CD1c-positive myeloid dendritic cell (primary cell): ENCODE measurements around the gene CD163.
"Not testable (repeated sequence)": the region's sequence is repeated elsewhere in the genome, so short reads cannot be mapped to it uniquely, and the experiment has no call there.

Source experiments
- DNase-seq: peaks from one replicate; pipeline ENCODE4 v3.0.0-alpha.2; 2016; ENCODE audit errors: extremely low spot score

Gene CD163

GRCh38 chr12:7503686-7504415, at the start of gene CD163:
TSS of gene CD163 (minus strand) at chr12:7503777. CDS start at chr12:7503690, 87 bp downstream.
- DNase-seq: peak; percentile 94

DNA sequence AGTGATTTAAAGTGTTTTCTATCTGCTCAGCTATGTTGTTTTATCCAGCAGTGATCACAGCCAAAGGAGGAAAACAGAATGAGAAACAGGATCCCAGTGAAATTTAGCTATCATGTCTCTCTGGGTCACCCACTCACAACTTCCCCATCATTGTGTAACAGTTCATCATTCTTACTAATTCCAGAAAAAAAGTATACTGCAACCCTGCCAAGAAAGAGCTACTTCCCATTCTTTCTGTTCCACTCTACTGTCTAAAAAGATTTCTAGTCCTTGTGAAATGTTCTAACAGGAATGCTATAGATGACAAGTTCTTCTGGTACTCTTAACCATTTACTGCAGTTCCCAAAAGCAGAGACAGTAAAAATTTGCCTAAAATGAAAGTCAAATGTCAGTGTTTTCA, 39.2 kb upstream of the CD163 start:
- DNase-seq: peak; percentile 87

DNA sequence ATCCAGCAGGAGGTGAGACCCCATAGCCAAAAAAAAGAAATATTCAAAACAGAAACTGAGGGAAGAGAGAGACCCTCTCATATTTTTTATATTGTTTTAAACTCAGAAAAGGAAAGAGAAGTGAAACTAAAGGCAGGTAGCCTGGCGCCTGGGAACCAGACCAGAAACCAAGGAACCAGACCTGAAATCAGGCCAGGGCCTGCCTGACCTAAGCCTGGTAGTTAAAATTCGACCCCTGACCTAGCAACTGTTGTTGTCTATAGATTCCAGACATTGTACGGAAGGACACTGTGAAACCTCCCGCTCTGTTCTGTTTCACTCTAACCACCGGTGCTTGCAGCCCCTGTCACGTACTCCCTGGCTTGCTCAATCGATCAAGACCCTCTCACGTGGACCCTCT, 38.5 kb upstream of the CD163 start:
- DNase-seq: peak; percentile 12

DNA sequence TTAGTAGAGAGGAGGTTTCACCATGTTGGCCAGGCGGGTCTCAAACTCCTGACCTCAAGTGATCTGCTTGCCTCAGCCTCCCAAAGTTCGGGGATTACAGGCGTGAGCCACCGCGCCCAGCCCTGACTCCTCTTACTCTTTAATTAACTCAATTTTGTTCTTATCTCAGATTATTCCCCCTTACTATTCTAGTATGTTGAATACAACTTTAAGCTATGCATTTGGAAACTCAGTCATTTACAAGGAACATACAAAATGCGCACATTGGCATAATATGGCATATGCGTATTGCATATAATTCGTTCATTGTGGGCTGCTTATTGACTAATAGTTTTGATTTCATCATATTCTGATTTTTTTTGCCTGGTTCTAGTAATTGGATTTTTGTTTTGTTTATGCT, 10.8 kb upstream of the CD163 start:
- no peak for DNase-seq

DNA sequence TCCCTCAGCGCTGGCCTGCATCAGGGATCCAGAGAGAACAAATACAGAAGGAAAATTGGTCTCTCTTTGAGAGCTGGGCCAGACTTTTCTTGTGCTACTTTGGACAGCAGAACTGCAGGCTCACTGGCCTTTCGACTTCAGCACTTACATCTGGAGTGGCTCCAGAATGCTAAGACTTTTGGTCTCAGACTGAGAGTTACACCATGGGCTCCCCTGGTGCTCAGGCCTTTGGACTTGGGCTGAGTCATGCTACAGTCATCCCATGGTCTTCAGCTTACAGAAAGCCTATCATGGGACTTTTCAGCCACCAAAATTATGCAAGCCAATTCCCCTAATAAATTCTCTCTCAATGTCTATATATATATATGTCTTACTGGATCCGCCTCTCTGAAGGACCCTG, 9.0 kb upstream of the CD163 start:
- peak; percentile 50 for DNase-seq

DNA sequence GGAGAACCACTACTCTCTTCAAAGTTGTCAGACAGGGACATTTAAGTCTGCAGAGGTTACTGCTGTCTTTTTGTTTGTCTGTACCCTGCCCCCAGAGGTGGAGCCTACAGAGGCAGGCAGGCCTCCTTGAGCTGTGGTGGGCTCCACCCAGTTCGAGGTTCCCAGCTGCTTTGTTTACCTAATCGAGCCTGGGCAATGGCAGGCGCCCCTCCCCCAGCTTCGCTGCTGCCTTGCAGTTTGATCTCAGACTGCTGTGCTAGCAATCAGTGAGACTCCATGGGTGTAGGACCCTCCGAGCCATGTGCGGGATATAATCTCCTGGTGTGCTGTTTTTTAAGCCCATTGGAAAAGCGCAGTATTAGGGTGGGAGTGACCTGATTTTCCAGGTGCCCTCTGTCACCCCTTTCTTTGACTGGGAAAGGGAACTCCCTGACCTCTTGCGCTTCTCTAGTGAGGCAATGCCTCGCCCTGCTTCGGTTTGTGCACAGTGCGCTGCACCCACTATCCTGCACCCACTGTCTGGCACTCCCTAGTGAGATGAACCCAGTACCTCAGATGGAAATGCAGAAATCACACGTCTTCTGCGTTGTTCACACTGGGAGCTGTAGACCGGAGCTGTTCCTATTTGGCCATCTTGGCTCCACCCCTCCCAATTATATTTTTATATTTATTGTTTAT, 6.4 kb upstream of the CD163 start:
- not testable (repeated sequence) for DNase-seq

GRCh38 chr12:7502612-7503011, 965 bp downstream of the CD163 start:
- DNase-seq: no peak

GRCh38 chr12:7501031-7501588, 2.5 kb downstream of the CD163 start:
- DNase-seq: peak; percentile 35

GRCh38 chr12:7499636-7500035, 3.9 kb downstream of the CD163 start:
- DNase-seq: peak; percentile 16

DNA sequence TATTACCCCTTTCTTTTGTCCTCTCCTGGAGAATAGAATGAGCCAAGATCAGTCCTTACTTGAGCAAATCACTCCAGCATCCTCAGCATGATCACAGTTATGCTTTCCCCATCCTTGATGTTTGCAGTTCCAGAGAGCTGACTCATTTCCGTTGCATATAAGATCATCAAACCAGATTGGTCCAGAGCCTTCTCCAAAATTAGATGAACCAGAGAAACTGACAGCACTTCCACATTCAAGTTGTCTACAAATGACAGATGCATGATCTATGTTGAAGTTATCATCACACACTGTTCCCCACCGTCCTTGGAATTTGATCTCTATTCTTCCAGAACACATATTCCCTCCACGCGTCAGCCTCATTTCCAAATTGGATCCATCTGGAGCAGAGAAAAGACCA, 4.8 kb downstream of the CD163 start:
- peak; percentile 70 for DNase-seq

DNA sequence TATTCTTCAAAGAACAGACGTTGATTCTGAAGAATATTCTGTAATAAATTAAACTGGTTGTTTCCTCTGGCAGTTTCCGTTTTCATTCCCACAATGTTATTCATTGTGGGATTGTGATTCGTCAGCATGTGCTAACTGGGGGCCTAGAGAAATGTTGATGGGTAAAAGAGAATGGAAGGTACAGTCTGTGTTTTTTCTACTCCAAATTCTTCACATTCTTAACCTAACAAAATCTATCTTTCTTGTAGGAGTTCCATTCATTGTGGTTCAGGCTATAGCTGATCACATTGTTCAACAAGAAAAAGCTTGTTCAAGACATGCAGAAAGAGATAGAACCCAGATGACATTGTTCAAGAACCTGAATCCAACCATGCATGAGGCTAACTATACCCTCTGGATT, 5.9 kb downstream of the CD163 start:
- no peak for DNase-seq

DNA sequence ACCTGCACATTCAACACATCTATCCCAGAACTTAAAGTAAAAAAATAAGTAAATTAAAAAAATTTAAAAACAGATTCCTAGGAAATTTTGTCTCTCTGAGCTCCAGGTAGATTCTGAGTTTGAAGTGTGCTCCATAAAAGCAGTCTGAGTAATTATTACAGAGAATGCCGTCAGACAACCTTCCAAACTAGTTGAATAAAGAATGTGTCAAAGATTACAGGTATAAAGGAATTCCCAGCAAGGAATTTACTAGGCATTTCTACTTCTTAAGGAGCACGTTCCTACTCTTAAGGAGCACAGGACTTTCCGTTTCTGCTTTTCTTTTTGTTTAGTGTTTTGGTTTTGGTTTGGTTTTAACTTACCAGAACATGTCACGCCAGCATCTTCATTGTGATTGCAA, 7.1 kb downstream of the CD163 start:
- no peak for DNase-seq

DNA sequence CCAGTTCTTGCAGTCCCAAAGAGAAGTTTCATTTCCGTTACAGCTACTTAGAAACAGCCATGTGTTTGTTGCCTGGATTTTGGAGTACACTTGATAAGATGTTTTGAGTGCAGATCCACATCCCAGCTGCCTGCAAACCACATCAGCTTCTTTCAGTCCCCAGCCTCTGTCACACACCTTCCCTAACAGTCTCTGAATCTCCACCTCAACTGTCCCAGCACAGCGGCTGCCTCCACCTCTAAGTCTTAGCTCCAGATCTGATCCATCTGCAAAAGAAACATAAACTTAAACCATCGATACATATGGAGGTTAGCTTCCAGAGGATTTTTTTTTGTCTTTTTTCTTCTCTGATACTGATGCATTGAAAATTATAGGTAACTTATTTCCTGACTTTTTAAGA, 8.4 kb downstream of the CD163 start:
- DNase-seq: no peak

GRCh38 chr12:7493006-7493405, 10.6 kb downstream of the CD163 start:
- no peak for DNase-seq

- no peak for DNase-seq
Observed at GRCh38 chr12:7486512-7486911, 17.1 kb downstream of the CD163 start.

DNA sequence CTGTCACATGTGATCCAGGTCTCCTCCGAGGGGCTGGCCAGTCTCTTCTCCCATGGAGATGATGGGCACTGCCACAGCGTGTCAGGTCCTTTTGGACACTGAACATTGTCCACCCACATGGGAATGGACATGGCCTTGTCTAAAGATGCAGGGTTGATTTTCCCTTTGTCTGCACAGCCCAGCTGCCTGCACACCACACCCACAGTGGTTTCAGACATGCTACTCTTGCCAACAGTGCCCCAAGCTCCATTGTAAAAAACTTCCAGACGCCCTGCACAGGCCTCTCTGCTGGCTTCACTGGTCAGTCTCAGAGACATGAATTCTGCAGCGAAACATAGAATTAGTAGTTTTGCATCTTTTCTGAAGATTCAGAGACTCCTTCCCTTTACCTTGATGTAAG, 18.5 kb downstream of the CD163 start:
- no peak for DNase-seq

GRCh38 chr12:7483343-7483742, 20.2 kb downstream of the CD163 start:
- no peak for DNase-seq

DNA sequence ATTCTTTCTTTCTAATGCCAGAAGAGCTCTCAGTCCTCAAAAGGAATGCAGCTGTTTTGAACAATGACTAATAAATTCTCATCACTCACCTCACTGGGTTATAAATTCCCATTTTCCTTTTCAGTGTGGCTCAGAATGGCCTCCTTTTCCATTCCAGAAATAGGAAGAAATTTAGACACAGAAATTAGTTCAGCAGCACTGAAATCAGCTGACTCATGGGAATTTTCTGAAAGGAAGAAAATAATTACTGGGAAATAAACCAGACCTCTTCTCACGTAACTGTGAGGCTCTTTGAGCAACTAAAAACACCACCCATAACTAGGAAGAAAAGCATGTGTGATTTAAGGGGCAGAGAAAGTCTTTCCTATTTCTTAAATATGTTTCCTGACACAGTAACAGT, 23.8 kb downstream of the CD163 start:
- no peak for DNase-seq

GRCh38 chr12:7472060-7472459, 31.5 kb downstream of the CD163 start:
- no peak for DNase-seq

DNA sequence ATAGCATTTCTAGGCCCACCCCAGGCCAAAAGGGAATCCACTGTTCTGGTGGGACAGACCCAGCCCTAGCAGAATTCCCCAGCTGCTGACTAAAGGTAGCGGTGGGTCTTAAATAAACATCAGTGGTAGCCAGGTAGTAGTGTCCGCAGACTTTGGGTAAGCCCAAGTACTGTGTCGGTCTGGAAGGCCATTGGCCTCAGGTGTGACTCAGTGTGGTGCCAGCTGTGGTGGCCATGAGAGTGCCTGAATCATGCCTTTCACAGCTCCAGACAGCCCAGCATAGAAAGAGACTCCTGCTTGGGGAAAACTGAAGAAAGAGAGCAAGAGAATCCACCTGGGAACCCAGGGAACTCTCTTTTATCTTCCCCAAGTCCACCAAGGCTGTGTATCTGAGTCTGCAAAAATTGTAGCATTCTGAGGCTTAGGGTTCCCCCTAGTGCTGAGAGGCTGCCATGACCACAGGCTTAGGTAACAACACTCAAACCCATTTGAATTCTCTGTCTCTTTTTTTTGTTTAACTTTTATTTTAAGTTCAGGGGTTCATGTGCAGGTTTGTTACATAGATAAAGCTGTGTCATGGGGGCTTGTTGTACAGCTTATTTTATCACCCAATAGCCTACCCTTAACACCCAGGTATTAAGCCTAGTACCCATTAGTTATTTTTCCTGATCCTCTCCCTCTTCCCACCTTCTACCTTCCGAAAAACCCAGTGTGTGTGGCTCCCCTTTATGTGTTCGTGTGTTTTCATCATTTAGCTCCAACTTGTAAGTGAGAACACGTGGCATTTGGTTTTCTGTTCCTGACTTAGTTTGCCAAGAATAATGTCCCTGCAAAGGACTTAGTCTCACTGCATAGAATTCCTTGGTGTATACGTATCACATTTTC, 43.0 kb downstream of the CD163 start:
- DNase-seq: peak; percentile 68

GRCh38 chr12:7459973-7460372, 43.6 kb downstream of the CD163 start:
- no peak for DNase-seq

GRCh38 chr12:7451756-7452155, 51.8 kb downstream of the CD163 start:
- DNase-seq: no peak
